NCI-H2171 treated with DMSO at 0.1 percent for 48 hours (cell line): ENCODE measurements around the gene ZIC4.

Experiments
- DNase-seq: peaks from one replicate; lab custom pipeline; 2025; lab: John Stamatoyannopoulos, UW

ZIC4 gene

GRCh38 chr3:147418371-147418781, 12.0 kb upstream of the ZIC4 start:
- DNase-seq = no peak

DNA sequence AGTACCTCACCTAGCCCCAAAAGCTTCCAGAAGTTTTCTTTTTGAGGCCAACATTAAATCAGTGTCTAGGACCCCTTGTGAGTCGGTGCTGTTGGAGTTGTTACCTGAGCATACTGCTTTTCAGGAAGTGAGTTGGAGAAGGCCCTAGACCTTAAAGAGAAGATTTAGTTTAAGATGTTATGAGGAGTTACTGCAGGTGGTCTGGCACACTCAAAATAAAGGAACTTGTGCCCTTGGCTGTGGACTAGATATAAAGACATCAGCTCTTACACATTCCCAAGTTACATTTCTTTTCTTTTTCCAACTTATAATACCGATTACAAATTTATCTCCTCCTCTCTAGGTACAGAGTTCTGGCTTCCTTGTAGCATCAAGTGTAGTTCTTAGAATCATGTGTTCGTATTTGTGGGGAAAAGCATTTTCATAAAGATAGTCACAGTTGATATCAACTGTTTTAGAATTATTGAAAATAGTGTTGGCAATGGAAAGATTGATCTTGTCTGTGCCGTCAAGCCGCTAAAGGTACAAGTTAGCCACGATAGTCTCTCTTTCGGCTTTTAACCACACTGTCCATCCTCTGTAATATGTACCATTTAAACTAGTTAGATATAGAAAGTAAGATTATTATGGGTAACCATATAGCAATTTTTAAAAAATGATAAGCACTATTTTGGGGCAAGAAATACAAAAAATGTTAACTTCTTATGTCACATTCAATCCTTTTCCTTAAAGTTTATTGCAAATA, 11.4 kb upstream of the ZIC4 start:
- no peak for DNase-seq

GRCh38 chr3:147416931-147417330, 10.6 kb upstream of the ZIC4 start:
- no peak for DNase-seq

DNA sequence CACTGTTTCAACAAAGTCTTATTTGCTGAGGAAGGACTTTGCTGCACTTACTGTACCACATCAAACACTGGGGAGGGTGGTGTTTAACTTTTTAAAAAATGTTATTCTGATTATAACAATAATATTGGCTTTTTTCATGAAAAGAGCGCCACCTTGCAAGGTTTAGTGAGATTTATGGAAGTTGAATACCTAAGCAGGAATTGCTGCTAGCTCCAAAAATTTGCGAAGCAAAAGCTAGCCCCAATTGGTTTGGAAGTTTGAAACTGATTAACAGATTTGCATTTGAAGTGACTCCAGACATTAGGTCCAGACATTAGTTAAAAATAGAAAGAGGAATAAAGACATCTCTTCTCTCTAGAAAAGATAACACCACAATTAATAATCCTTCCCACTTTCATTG, 9.5 kb upstream of the ZIC4 start:
- no peak for DNase-seq

DNA sequence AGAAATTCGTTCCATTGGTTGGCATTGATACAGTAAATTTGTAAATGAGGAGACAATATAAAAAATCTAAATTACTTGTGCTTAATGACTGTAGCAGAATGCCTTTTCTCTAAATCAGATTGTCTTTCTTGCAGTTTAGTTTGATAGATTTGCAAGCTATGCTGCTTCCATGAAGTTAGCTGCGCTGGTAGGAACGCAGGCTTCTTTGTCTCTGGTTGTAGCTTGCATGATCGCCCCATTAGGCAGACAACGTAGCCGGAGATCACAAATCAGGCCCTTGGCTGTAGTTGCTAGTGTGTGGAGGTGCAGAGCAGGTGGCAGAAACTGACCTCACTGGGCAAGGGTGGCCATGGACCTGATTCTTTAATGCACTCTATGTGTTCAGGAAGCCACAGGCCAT, 8.9 kb upstream of the ZIC4 start:
- DNase-seq = no peak

DNA sequence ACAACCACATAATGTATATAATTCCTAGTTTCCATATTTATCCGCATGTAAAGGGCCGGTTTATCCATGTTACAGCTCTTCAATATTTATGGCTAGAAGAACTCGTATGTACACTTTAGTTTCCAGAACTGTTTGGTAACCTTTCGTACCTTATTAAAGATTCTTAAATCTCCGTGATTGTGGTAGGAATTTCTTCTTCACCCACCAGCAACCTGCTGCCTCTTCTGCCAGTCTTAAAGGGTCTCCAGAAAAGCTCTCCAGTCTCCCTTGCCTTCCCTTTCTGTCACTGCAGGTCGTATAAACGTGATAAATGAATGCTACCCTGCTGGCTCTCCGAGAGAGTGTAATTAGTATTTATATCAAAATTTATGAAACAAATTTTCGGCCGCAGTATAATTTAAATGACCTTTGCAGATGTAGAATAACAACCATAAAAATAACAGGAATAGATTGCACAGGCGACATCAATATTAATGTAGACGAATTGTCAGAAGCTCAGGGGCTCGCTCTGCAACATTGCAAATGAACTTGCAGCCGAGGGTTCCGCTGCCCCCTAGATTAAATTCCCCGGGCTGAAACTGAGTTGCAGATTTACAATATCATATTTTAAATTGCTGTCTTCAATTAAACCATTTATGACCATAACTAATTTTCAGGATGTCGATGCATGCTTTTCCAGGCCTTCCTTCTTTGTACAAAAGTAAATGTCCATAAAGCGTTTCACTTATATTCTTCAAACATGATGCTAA, 8.2 kb upstream of the ZIC4 start:
- no peak for DNase-seq

GRCh38 chr3:147413686-147414389, 7.5 kb upstream of the ZIC4 start:
- DNase-seq = no peak

- DNase-seq = no peak
Observed at GRCh38 chr3:147412917-147413685, 6.8 kb upstream of the ZIC4 start.

GRCh38 chr3:147412261-147412916, 6.0 kb upstream of the ZIC4 start:
- DNase-seq = no peak

DNA sequence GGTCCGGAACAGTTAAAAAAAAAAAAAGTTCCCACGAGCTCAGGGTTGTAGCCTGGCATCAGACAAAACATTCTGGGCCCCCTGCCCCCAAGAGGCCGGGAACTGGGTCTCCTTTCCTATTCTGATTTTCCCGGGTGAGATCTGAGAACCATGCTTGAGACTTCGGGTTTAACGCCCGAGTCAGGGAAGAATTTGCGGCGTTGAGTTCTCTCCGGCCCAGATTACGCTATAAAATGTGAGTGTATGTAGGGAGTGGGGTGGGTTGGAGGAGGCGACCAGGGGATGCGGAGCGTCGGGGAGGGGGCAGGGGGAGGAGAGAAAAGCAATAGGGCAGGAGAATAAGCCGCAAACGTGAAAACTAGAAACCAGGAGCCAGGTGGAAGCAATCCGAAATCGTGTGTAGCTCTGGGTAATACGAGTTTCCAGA, 5.5 kb upstream of the ZIC4 start:
- DNase-seq = no peak

GRCh38 chr3:147411238-147411814, 5.0 kb upstream of the ZIC4 start:
- DNase-seq = no peak

GRCh38 chr3:147410526-147411237, 4.3 kb upstream of the ZIC4 start:
- no peak for DNase-seq

DNA sequence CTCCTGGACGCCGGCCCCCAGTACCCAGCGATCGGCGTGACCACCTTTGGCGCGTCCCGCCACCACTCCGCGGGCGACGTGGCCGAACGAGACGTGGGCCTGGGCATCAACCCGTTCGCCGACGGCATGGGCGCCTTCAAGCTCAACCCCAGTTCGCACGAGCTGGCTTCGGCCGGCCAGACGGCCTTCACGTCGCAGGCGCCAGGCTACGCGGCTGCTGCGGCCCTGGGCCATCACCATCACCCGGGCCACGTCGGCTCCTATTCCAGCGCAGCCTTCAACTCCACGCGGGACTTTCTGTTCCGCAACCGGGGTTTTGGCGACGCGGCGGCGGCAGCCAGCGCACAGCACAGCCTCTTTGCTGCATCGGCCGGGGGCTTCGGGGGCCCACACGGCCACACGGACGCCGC, 3.8 kb upstream of the ZIC4 start:
- no peak for DNase-seq

GRCh38 chr3:147409143-147410115, 3.1 kb upstream of the ZIC4 start, which contains the start of gene ZIC1:
TSS of gene ZIC1 (plus strand) at chr3:147409365. CDS start at chr3:147410113, 748 bp downstream.
- no peak for DNase-seq

GRCh38 chr3:147408188-147409100, 2.1 kb upstream of the ZIC4 start:
- DNase-seq = no peak

- DNase-seq = no peak
Observed at GRCh38 chr3:147407498-147408187, 1.3 kb upstream of the ZIC4 start.

- DNase-seq = no peak
Observed at GRCh38 chr3:147407114-147407497, 763 bp upstream of the ZIC4 start.
